C4-2B (cell line): ENCODE data around the gene MICU2.

ENCODE experiments used
- H3K27ac ChIP-seq: fragments of 450-650 bp; 2 replicates; pipeline ENCODE4 v1.5.1; 2017
- CTCF ChIP-seq: fragments of 450-650 bp; conservative IDR thresholded peaks from 2 replicates; pipeline ENCODE4 v1.5.1; 2017; ENCODE audit warnings: mild to moderate bottlenecking
- ZFX ChIP-seq: fragments of 450-650 bp; IDR thresholded peaks from 2 replicates; pipeline ENCODE4 v1.6.1; 2017

Gene MICU2

DNA sequence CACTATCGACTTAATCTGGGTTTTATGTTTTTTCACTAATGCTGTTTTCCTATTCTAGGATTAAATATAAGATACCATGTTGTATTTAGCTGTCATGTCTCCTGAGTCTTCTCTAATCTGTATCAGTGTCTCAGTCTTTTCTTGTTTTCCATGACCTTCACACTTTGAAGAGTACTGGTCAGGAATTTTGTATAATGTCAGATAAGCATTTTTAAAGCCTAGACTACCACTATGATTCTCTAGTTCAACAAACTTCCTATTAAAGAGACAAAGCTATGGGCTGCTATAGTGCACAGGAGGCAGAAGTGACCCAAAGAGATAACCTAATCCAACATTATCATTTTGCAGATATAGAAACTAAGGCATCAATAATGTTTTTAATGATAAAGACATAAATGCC, 81.8 kb downstream of the MICU2 start:
- TF ChIP-seq ZFX (no peak), CTCF (no peak)
- no peak overlapping the region for H3K27ac ChIP-seq

- no peak overlapping the region for H3K27ac ChIP-seq
- no peak for TF ChIP-seq CTCF
- TF ChIP-seq ZFX = no peak
Measured at GRCh38 chr13:21518617-21519144, 85.3 kb downstream of the MICU2 start.

DNA sequence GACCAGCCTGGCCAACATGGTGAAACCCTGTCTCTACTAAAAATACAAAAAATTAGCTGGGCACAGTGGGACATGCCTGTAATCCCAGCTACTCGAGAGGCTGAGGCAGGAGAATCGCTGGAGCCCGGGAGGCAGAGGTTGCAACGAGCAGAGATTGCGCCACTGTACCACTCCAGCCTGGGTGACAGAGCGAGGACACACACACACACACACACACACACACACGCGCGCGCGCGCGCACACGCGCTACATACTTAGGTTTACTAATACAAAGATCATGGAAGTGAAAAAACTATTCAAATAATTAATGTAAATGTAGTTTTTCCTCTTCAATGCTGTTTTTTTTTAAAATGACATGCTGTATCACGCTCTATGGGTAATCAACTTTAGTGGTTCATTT, 86.4 kb downstream of the MICU2 start:
- no peak overlapping the region for H3K27ac ChIP-seq
- TF ChIP-seq ZFX (no peak), CTCF (no peak)

DNA sequence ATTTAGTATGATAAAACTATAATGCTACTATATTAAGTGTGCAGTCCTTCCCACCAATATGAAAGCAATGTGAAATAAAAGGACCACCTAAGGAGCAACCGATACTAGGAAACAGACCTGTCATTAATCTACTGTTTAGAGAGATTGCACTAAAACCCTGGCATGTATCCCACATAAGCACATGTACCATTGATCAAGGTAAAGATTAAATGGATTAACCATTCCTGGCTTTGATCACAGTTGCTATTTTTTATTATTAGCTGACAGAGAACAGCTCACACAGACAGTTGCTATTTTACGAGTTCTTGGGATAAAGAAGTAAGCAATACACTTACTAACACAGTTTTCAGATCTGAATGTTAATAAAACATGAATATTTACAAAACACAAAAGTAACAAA, 87.2 kb downstream of the MICU2 start:
- TF ChIP-seq CTCF (no peak), ZFX (no peak)

DNA sequence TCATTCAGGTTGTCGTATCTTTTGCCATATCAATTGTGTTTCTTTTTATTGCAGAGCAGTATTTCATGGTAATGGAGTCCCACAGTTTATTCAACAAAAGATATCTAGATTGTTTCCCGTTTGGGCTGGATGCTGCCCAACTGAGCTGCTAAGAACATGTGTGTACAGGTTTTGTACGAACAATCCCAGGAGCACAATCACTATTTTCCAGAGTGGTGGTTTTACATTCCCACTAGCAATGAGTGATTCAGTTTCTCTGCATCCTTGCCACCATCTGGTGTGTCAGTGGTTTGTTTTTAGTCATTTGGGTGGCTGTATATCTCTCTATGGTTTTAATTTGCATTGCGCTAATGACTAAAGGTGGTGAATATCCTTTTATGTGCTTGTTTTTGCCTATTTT, 92.1 kb downstream of the MICU2 start:
- TF ChIP-seq ZFX (no peak), CTCF (no peak)
- no peak overlapping the region for H3K27ac ChIP-seq

More for the DNA sequence above, 87.2 kb downstream of the MICU2 start:
- no peak overlapping the region for H3K27ac ChIP-seq

DNA sequence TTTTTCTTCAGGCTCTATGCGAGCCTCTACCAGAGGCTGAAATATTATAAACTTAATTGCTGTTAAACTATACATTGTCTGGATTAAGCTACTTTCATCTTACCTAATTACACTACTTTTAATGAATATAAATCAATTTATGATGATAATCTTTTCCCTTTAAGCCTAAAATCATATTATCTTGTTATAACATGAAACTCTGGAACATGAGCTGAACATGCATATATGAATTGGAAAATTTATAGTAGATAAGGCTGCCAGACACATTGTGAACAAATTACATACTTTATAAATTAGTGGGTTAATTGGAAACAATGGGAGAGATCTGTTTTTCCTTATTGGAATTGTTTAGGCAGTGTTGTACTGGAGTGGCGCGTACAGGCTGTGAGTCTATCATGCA, 99.6 kb downstream of the MICU2 start:
- no peak overlapping the region for H3K27ac ChIP-seq
- TF ChIP-seq CTCF (no peak), ZFX (no peak)

- TF ChIP-seq CTCF (no peak; the same call in 1 of the 2 replicates), ZFX (no peak)
- no peak overlapping the region for H3K27ac ChIP-seq
Measured at GRCh38 chr13:21501686-21502085, 102.3 kb downstream of the MICU2 start.
